Left lung (tissue), 10 donors: ENCODE measurements around the gene SSC5D. TPM values are rescaled to one million over a fixed set of nuclear protein-coding genes. Genes with fewer than 3 reads are reported as not detected.

ENCODE experiments used
- ATAC-seq: fragments of 200-7000 bp; cut with Tn5 transposase; one replicate; pipeline ENCODE4 v1.9.1; 2020; ENCODE audit warnings: moderate library complexity
- DNase-seq, 4 donors: peaks; one replicate each; pipeline ENCODE4 v3.0.0-alpha.2; 2013 to 2020
- H3K27ac ChIP-seq, 2 donors: fragments of 200-600 bp; sonication (generic) in 1 of 2; one replicate each; pipeline versions ENCODE4 v1.5.0 to v1.8.0; 2020 to 2021
- H3K27me3 ChIP-seq, 2 donors: fragments of 200-600 bp; sonication (generic) in 1 of 2; one replicate each; pipeline versions ENCODE4 v1.5.0 to v1.8.0; 2020 to 2021
- H3K36me3 ChIP-seq, 2 donors: fragments of 200-600 bp; sonication (generic) in 1 of 2; one replicate each; pipeline versions ENCODE4 v1.5.0 to v1.8.0; 2020 to 2021
- H3K4me1 ChIP-seq, 2 donors: fragments of 200-600 bp; one replicate each; pipeline ENCODE4 v1.8.0; 2021
- H3K4me3 ChIP-seq, 2 donors: fragments of 200-600 bp; sonication (generic) in 1 of 2; one replicate each; pipeline versions ENCODE4 v1.5.0 to v1.8.0; 2020 to 2021; ENCODE audit warnings: mild to moderate bottlenecking in 1 of 2
- H3K9me3 ChIP-seq, 2 donors: fragments of 200-600 bp; sonication (generic) in 1 of 2; one replicate each; pipeline versions ENCODE4 v1.5.0 to v1.8.0; 2020 to 2021
- intact Hi-C, 2 donors: fragments of 100-400 bp; cut with DNase I; formaldehyde crosslinking; loops; one replicate each; pipeline versions ENCODE4 v1.11.2 to v1.14.2; 2022
- polyA plus RNA-seq, 6 donors: library from polyadenylated mRNA; unstranded; fragments of 120-200 nt; gene quantifications; one replicate each; pipeline ENCODE4 v1.2.1, GENCODE V29; 2013; ENCODE audit not compliant: insufficient read length in 6 of 6
- total RNA-seq, 2 donors: library from RNA; stranded (reverse); fragmentation: NEBNext Ultra II Directional; extraction: Animal tissue kit (Norgen Biotek cat#: 25700); gene quantifications; one replicate each; pipeline ENCODE4 v1.2.1, GENCODE V29; 2021
- TF ChIP-seq, protein P1 (sequence below), 2 donors: fragments of 200-600 bp; sonication (generic) in 1 of 2; IDR thresholded peaks; one replicate each; pipeline versions ENCODE4 v1.5.0 to v1.8.0; 2021; ENCODE audit warnings: antibody characterized with exemption in 2 of 2
- donor health status: DM: no; HTN: yes; CAD: no.
- donor health status: DM: no; HTN: no; CAD: no.

Gene SSC5D
- total and polyA plus RNA-seq, 8 donors: 4.1 to 45.9 (median 8.0) TPM

- no peak for ATAC-seq
- H3K27ac ChIP-seq: no peak overlapping the region
- intact Hi-C loops: no loop called here
- no peaks in the 10 kb centered on the region for H3K36me3 ChIP-seq
- no peaks in the 10 kb centered on the region for H3K9me3 ChIP-seq
- H3K4me3 ChIP-seq: no peak overlapping the region
- peak in 1 of 4 donors; percentile 59 for DNase-seq
- TF ChIP-seq, protein P1, sequence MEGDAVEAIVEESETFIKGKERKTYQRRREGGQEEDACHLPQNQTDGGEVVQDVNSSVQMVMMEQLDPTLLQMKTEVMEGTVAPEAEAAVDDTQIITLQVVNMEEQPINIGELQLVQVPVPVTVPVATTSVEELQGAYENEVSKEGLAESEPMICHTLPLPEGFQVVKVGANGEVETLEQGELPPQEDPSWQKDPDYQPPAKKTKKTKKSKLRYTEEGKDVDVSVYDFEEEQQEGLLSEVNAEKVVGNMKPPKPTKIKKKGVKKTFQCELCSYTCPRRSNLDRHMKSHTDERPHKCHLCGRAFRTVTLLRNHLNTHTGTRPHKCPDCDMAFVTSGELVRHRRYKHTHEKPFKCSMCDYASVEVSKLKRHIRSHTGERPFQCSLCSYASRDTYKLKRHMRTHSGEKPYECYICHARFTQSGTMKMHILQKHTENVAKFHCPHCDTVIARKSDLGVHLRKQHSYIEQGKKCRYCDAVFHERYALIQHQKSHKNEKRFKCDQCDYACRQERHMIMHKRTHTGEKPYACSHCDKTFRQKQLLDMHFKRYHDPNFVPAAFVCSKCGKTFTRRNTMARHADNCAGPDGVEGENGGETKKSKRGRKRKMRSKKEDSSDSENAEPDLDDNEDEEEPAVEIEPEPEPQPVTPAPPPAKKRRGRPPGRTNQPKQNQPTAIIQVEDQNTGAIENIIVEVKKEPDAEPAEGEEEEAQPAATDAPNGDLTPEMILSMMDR (IDR thresholded peaks at IDR 0.05): no peak
- H3K27me3 ChIP-seq: peaks cover 0 to 22% of the 10 kb centered on the region in 2 donors
- no peaks in the 10 kb centered on the region for H3K4me1 ChIP-seq
These were observed 9.5 kb downstream of the SSC5D start for GRCh38 chr19:55497763-55498162.

GRCh38 chr19:55498246-55498840 is 10.1 kb downstream of the SSC5D start:
- Histone ChIP-seq H3K4me1 (peaks cover 0 to 3% of the 10 kb centered on the region in 2 donors), H3K27me3 (peaks cover 0 to 16% of the 10 kb centered on the region in 2 donors), H3K36me3 (no peaks in the 10 kb centered on the region), H3K9me3 (no peaks in the 10 kb centered on the region), H3K4me3 (no peak overlapping the region), H3K27ac (no peak overlapping the region)
- intact Hi-C loops: no loop called here
- DNase-seq (no peak), ATAC-seq (no peak)
- TF ChIP-seq, protein P1 (IDR thresholded peaks at IDR 0.05): no peak

- Histone ChIP-seq H3K4me1 (peaks cover 4 to 12% of the 10 kb centered on the region in 2 donors), H3K27me3 (no peaks in the 10 kb centered on the region), H3K4me3 (no peak overlapping the region), H3K36me3 (no peaks in the 10 kb centered on the region), H3K27ac (no peak overlapping the region), H3K9me3 (no peaks in the 10 kb centered on the region)
- TF ChIP-seq, protein P1 (IDR thresholded peaks at IDR 0.05): no peak
- intact Hi-C loops: no loop called here
- peak in 1 of 4 donors; percentile 51 for DNase-seq
- ATAC-seq: no peak
These were observed 12.2 kb downstream of the SSC5D start for GRCh38 chr19:55500368-55500952.

GRCh38 chr19:55502197-55502952 is 14.1 kb downstream of the SSC5D start:
- H3K27ac ChIP-seq: no peak overlapping the region
- H3K36me3 ChIP-seq: no peaks in the 10 kb centered on the region
- H3K4me3 ChIP-seq: no peak overlapping the region
- ATAC-seq: no peak
- TF ChIP-seq, protein P1 (IDR thresholded peaks at IDR 0.05): no peak
- no peaks in the 10 kb centered on the region for H3K27me3 ChIP-seq
- DNase-seq: no peak
- intact Hi-C loops: no loop called here
- peaks cover 4 to 12% of the 10 kb centered on the region in 2 donors for H3K4me1 ChIP-seq
- no peaks in the 10 kb centered on the region for H3K9me3 ChIP-seq

DNA sequence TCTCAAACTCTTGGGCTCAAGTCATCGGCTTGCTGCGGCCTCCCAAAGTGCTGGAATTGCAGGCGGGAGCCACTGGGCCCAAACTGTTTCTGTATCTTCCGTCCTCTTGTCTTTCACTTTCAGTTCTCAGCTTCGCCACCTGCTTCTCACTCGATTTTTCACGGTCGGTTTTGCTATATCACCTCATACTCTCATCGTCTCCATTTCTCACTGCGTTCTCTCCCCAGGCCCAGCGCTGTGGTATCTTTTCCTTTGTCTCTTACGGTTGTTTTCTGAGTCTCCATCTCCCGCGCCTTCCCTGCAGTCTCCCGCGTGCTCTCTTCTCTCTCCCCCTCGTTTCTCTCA is 14.9 kb downstream of the SSC5D start:
- Histone ChIP-seq H3K36me3 (no peaks in the 10 kb centered on the region), H3K9me3 (no peaks in the 10 kb centered on the region), H3K27me3 (no peaks in the 10 kb centered on the region), H3K4me1 (peaks cover 4 to 12% of the 10 kb centered on the region in 2 donors), H3K4me3 (no peak overlapping the region), H3K27ac (no peak overlapping the region)
- DNase-seq (no peak), ATAC-seq (no peak)
- intact Hi-C loops: no loop called here
- TF ChIP-seq, protein P1 (IDR thresholded peaks at IDR 0.05): no peak
